GM12878 (cell line): Measurements from ENCODE around the gene TAF4. TPM values are rescaled to one million over a fixed set of nuclear protein-coding genes. Genes with fewer than 3 reads are reported as not detected.

ENCODE experiments used
- BCL11A ChIP-seq: IDR thresholded peaks from 2 replicates; pipeline ENCODE4 v1.6.1; 2011; ENCODE audit warnings: low read depth, low read length
- CBFB ChIP-seq: IDR thresholded peaks from 2 replicates; pipeline ENCODE4 v1.6.1; 2016; ENCODE audit warnings: antibody characterized with exemption, low read depth
- CBX5 ChIP-seq: sonication (generic); IDR thresholded peaks from 2 replicates; pipeline ENCODE4 v1.6.1; 2016; ENCODE audit warnings: low read depth, moderate library complexity, mild to moderate bottlenecking, inconsistent platforms
- CREB1 ChIP-seq: IDR thresholded peaks from 2 replicates; pipeline ENCODE4 v1.6.1; 2012; ENCODE audit warnings: low read depth, mild to moderate bottlenecking, inconsistent platforms
- CUX1 ChIP-seq: IDR thresholded peaks from 2 replicates; pipeline ENCODE4 v1.6.1; 2012; ENCODE audit warnings: improper control_type of control experiment, low read depth, low read length; ENCODE audit not compliant: insufficient replicate concordance
- KDM1A ChIP-seq: fragments of 200-600 bp; sonication (generic); IDR thresholded peaks from 2 replicates; pipeline ENCODE4 v1.6.1; 2016; ENCODE audit warnings: borderline replicate concordance
- LARP7 ChIP-seq: fragments of 450-650 bp; IDR thresholded peaks from 2 replicates; pipeline ENCODE4 v1.6.1; 2017; ENCODE audit warnings: mild to moderate bottlenecking
- MYC ChIP-seq: IDR thresholded peaks from 2 replicates; pipeline ENCODE4 v1.6.1; 2011; ENCODE audit warnings: mild to moderate bottlenecking, low read length, moderate library complexity, inconsistent platforms; ENCODE audit not compliant: insufficient read depth, insufficient replicate concordance, insufficient read length, severe bottlenecking
- STAT1 ChIP-seq: fragments of 450-650 bp; conservative IDR thresholded peaks from 2 replicates; pipeline ENCODE4 v1.6.1; 2014; ENCODE audit warnings: antibody characterized with exemption, mild to moderate bottlenecking
- TAF1 ChIP-seq: IDR thresholded peaks from 2 replicates; pipeline ENCODE4 v1.6.1; 2011; ENCODE audit warnings: mild to moderate bottlenecking, low read depth, low read length, borderline replicate concordance
- ZBTB11 ChIP-seq: fragments of 450-650 bp; formaldehyde crosslinking; IDR thresholded peaks from 2 replicates; pipeline ENCODE4 v1.5.0; 2022; ENCODE audit warnings: mild to moderate bottlenecking, missing genetic modification characterization
- ZBTB40 ChIP-seq: fragments of 450-650 bp; IDR thresholded peaks from 2 replicates; pipeline ENCODE4 v1.6.1; 2016; ENCODE audit warnings: mild to moderate bottlenecking, moderate library complexity, borderline replicate concordance
- polyA plus RNA-seq, 11 experiments: library from polyadenylated mRNA; depleted of rRNA in 4 of 11; unstranded in 6 of 11; stranded (reverse) in 5 of 11; fragments of >200 nt; fragmentation: Nextera tagmentation in 4 of 11; fragmentation: Illumina TruSeq in 1 of 11; extraction: Ambion mirVana in 4 of 11; extraction: Trizol in 1 of 11; gene quantifications; 1 replicate in 1 of 11; 2 replicates in 10 of 11; pipeline versions ENCODE4 v1.2.1 to v1.2.3, GENCODE V29; 2011 to 2016; ENCODE audit warnings: inconsistent platforms in 2 of 11, missing spikeins in 2 of 11, low read depth in 1 of 11
- total RNA-seq, 4 experiments: library from RNA; depleted of rRNA in 3 of 4; stranded (reverse); fragments of >200 nt in 3 of 4; fragmentation: Illumina TruSeq in 1 of 4; extraction: Trizol in 1 of 4; gene quantifications; 2 replicates each; pipeline versions ENCODE4 v1.2.1 to v1.2.3, GENCODE V29; 2013 to 2021

The TAF4 gene
- total and polyA plus RNA-seq, 10 of the 15 experiments (the other 5 are each of a cell fraction or from before 2014, with no cell fraction given) = 0.39 to 16.9 (median 3.4) TPM

GRCh38 chr20:61933951-61934715 is 131.5 kb downstream of the TAF4 start (continued):
- no peak for TF ChIP-seq ZBTB40
- no peak for TF ChIP-seq LARP7
- no peak for TF ChIP-seq TAF1
- no peak for TF ChIP-seq KDM1A
- TF ChIP-seq BCL11A = no peak
- no peak for TF ChIP-seq ZBTB11 (CRISPR knock-in tag)
- TF ChIP-seq CBX5 = no peak
- TF ChIP-seq CUX1 = no peak
- no peak for TF ChIP-seq MYC
- TF ChIP-seq CBFB = no peak
- TF ChIP-seq STAT1 = no peak
- no peak for TF ChIP-seq CREB1
